ENCODE measurements around the gene C1orf105. TPM values are rescaled to one million over a fixed set of nuclear protein-coding genes. Genes with fewer than 3 reads are reported as not detected.

The C1orf105 gene
- total RNA-seq, 1 donor from 2014 or later, result not detected

DNA sequence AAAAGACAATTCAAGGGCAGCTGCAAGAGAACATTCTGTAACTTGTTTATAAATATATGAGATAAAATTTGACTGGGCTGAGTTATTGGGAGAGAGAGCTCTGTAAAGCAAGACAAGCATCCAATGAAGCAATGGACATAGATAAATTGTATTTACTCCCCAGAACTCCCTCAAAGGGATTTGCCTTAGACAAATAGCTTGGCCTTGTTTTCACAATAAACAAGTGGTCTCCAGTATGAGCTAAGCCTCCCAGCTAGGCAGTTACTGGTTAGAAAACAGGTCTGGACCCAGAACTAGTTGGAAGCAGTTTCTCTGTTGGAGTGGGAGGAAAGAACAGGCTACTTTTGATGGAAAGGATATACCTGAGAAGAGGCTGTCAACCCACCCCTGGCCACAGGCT, 87.3 kb downstream of the C1orf105 start:
- DNase-seq (ENCODE audit: low spot score), result no peak
- H3F3A ChIP-seq (ENCODE audit: low read depth), result no peaks in the 10 kb centered on the region
- H3K4me1 Mint-ChIP-seq, result no peaks in the 10 kb centered on the region
- no peak overlapping the region for H3K4me3 ChIP-seq
- no peaks in the 10 kb centered on the region for H3K4me1 ChIP-seq
- H3K27ac Mint-ChIP-seq, result no peak overlapping the region
- peaks cover 2% of the 10 kb centered on the region for H3K27me3 Mint-ChIP-seq (ENCODE audit: insufficient read depth, low read depth)
- no peaks in the 10 kb centered on the region for H4K20me1 ChIP-seq (ENCODE audit: low read depth)
- H3K4me3 Mint-ChIP-seq, result no peak overlapping the region
- H3K36me3 Mint-ChIP-seq, result no peaks in the 10 kb centered on the region
- no peak overlapping the region for H2AFZ ChIP-seq (replicated peaks)
- TF ChIP-seq, protein P1, sequence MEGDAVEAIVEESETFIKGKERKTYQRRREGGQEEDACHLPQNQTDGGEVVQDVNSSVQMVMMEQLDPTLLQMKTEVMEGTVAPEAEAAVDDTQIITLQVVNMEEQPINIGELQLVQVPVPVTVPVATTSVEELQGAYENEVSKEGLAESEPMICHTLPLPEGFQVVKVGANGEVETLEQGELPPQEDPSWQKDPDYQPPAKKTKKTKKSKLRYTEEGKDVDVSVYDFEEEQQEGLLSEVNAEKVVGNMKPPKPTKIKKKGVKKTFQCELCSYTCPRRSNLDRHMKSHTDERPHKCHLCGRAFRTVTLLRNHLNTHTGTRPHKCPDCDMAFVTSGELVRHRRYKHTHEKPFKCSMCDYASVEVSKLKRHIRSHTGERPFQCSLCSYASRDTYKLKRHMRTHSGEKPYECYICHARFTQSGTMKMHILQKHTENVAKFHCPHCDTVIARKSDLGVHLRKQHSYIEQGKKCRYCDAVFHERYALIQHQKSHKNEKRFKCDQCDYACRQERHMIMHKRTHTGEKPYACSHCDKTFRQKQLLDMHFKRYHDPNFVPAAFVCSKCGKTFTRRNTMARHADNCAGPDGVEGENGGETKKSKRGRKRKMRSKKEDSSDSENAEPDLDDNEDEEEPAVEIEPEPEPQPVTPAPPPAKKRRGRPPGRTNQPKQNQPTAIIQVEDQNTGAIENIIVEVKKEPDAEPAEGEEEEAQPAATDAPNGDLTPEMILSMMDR (IDR thresholded peaks at IDR 0.05), result no peak
- no peak for TF ChIP-seq EZH2phosphoT487 (IDR thresholded peaks at IDR 0.05)
- no peak for TF ChIP-seq EZH2 (IDR thresholded peaks at IDR 0.05)
- no peaks in the 10 kb centered on the region for H3K27me3 ChIP-seq
- H3K9me3 ChIP-seq (ENCODE audit: low read depth), result no peaks in the 10 kb centered on the region
- no peaks in the 10 kb centered on the region for H3K79me2 ChIP-seq (ENCODE audit: low read depth)
- no peak overlapping the region for H3K9ac ChIP-seq
- no peak overlapping the region for H3K4me2 ChIP-seq
- no peak overlapping the region for H3K27ac ChIP-seq
- no peaks in the 10 kb centered on the region for H3K9me3 Mint-ChIP-seq
- no peaks in the 10 kb centered on the region for H3K36me3 ChIP-seq

- no peak overlapping the region for H3K4me2 ChIP-seq
- H3K27me3 Mint-ChIP-seq (ENCODE audit: insufficient read depth, low read depth), result peaks cover 2% of the 10 kb centered on the region
- H3F3A ChIP-seq (ENCODE audit: low read depth), result no peaks in the 10 kb centered on the region
- no peak for DNase-seq (ENCODE audit: low spot score)
- no peaks in the 10 kb centered on the region for H3K79me2 ChIP-seq (ENCODE audit: low read depth)
- H3K9me3 Mint-ChIP-seq, result no peaks in the 10 kb centered on the region
- no peak overlapping the region for H3K27ac ChIP-seq
- H3K4me1 Mint-ChIP-seq, result no peaks in the 10 kb centered on the region
- no peaks in the 10 kb centered on the region for H4K20me1 ChIP-seq (ENCODE audit: low read depth)
- H3K4me3 ChIP-seq, result no peak overlapping the region
- H3K4me1 ChIP-seq, result no peaks in the 10 kb centered on the region
- H3K27ac Mint-ChIP-seq, result no peak overlapping the region
- H3K9ac ChIP-seq, result no peak overlapping the region
- no peaks in the 10 kb centered on the region for H3K27me3 ChIP-seq
- TF ChIP-seq EZH2 (IDR thresholded peaks at IDR 0.05), result no peak
- TF ChIP-seq, protein P1 (IDR thresholded peaks at IDR 0.05), result no peak
- no peak for TF ChIP-seq EZH2phosphoT487 (IDR thresholded peaks at IDR 0.05)
- H3K36me3 ChIP-seq, result no peaks in the 10 kb centered on the region
- no peaks in the 10 kb centered on the region for H3K9me3 ChIP-seq (ENCODE audit: low read depth)
- no peak overlapping the region for H2AFZ ChIP-seq (replicated peaks)
- H3K36me3 Mint-ChIP-seq, result no peaks in the 10 kb centered on the region
- no peak overlapping the region for H3K4me3 Mint-ChIP-seq
Measured at GRCh38 chr1:172510479-172510878, 90.0 kb downstream of the C1orf105 start.

GRCh38 chr1:172512591-172512990, 92.1 kb downstream of the C1orf105 start:
- H4K20me1 ChIP-seq (ENCODE audit: low read depth), result no peaks in the 10 kb centered on the region
- no peaks in the 10 kb centered on the region for H3K4me1 ChIP-seq
- no peaks in the 10 kb centered on the region for H3K36me3 ChIP-seq
- no peaks in the 10 kb centered on the region for H3K27me3 ChIP-seq
- H3K27ac ChIP-seq, result no peak overlapping the region
- DNase-seq (ENCODE audit: low spot score), result no peak
- H3F3A ChIP-seq (ENCODE audit: low read depth), result no peaks in the 10 kb centered on the region
- TF ChIP-seq EZH2phosphoT487 (IDR thresholded peaks at IDR 0.05), result no peak
- TF ChIP-seq, protein P1 (IDR thresholded peaks at IDR 0.05), result no peak
- no peak for TF ChIP-seq EZH2 (IDR thresholded peaks at IDR 0.05)
- H2AFZ ChIP-seq (replicated peaks), result no peak overlapping the region
- no peaks in the 10 kb centered on the region for H3K36me3 Mint-ChIP-seq
- no peaks in the 10 kb centered on the region for H3K79me2 ChIP-seq (ENCODE audit: low read depth)
- no peaks in the 10 kb centered on the region for H3K9me3 ChIP-seq (ENCODE audit: low read depth)
- H3K9ac ChIP-seq, result no peak overlapping the region
- H3K27me3 Mint-ChIP-seq (ENCODE audit: insufficient read depth, low read depth), result peaks cover 2% of the 10 kb centered on the region
- H3K4me3 ChIP-seq, result no peak overlapping the region
- H3K27ac Mint-ChIP-seq, result no peak overlapping the region
- no peaks in the 10 kb centered on the region for H3K4me1 Mint-ChIP-seq
- H3K4me2 ChIP-seq, result no peak overlapping the region
- no peaks in the 10 kb centered on the region for H3K9me3 Mint-ChIP-seq
- H3K4me3 Mint-ChIP-seq, result no peak overlapping the region

Measured in neural progenitor cell (in vitro differentiated cells).